Subcutaneous adipose tissue (tissue), 4 donors: ENCODE data around the gene ZNF148. TPM values are rescaled to one million over a fixed set of nuclear protein-coding genes. Genes with fewer than 3 reads are reported as not detected.

Experiments
- CTCF ChIP-seq: fragments of 450-650 bp; IDR thresholded peaks from one replicate; pipeline ENCODE4 v1.5.1; 2016; ENCODE audit warnings: low read depth, mild to moderate bottlenecking, control low read depth, antibody characterized with exemption, moderate library complexity
- total RNA-seq, 4 donors: library from RNA; depleted of rRNA; stranded (reverse); fragments of >200 nt; gene quantifications; one replicate each; pipeline ENCODE4 v1.1.0, GENCODE V29; 2016

ZNF148 gene
- total RNA-seq, 4 donors from 2014 or later, result 22.6 to 38.2 (median 28.6) TPM

GRCh38 chr3:125302932-125303331 is 72.2 kb downstream of the ZNF148 start:
- no peak for TF ChIP-seq CTCF

GRCh38 chr3:125300416-125300815 is 74.7 kb downstream of the ZNF148 start:
- TF ChIP-seq CTCF, result no peak

GRCh38 chr3:125294411-125294810 is 80.7 kb downstream of the ZNF148 start:
- no peak for TF ChIP-seq CTCF

- TF ChIP-seq CTCF, result no peak
These were observed 83.1 kb downstream of the ZNF148 start for GRCh38 chr3:125292015-125292414.

- no peak for TF ChIP-seq CTCF
These were observed 85.6 kb downstream of the ZNF148 start for GRCh38 chr3:125289429-125289981.

- no peak for TF ChIP-seq CTCF
These were observed 87.9 kb downstream of the ZNF148 start for GRCh38 chr3:125287248-125287647.

- TF ChIP-seq CTCF, result no peak
These were observed 93.7 kb downstream of the ZNF148 start for GRCh38 chr3:125281381-125281780.
